GM19438 (cell line): ENCODE results near the gene PRSS33.

ENCODE experiments used
- ATAC-seq: cut with Tn5 transposase; IDR thresholded peaks from one replicate; pipeline ENCODE4 v1.9.1; 2021; ENCODE audit warnings: low read depth; ENCODE audit not compliant: unreplicated experiment

The PRSS33 gene

GRCh38 chr16:2803545-2804195, 16.3 kb upstream of the PRSS33 start:
- no peak for ATAC-seq

GRCh38 chr16:2799859-2800226, 12.5 kb upstream of the PRSS33 start:
- ATAC-seq, result no peak

GRCh38 chr16:2799205-2799858, 12.0 kb upstream of the PRSS33 start:
- ATAC-seq, result no peak

- no peak for ATAC-seq
These were observed 11.4 kb upstream of the PRSS33 start for GRCh38 chr16:2798723-2799204.

- ATAC-seq, result no peak
These were observed 8.2 kb upstream of the PRSS33 start for GRCh38 chr16:2795395-2796143.

- ATAC-seq, result no peak
These were observed 5.6 kb upstream of the PRSS33 start for GRCh38 chr16:2792940-2793339.

- no peak for ATAC-seq
These were observed 3.8 kb upstream of the PRSS33 start for GRCh38 chr16:2791174-2791573.

GRCh38 chr16:2790631-2791030, 3.3 kb upstream of the PRSS33 start:
- ATAC-seq, result no peak

- ATAC-seq, result no peak
These were observed 601 bp upstream of the PRSS33 start for GRCh38 chr16:2787961-2788360.

- no peak for ATAC-seq
These were observed 571 bp downstream of the PRSS33 start for GRCh38 chr16:2786826-2787151.

GRCh38 chr16:2786061-2786825, 1.1 kb downstream of the PRSS33 start:
- ATAC-seq, result no peak

GRCh38 chr16:2785101-2785991, 2.0 kb downstream of the PRSS33 start:
- no peak for ATAC-seq

- no peak for ATAC-seq
These were observed 2.8 kb downstream of the PRSS33 start for GRCh38 chr16:2784358-2785100.

GRCh38 chr16:2783581-2784357, 3.6 kb downstream of the PRSS33 start:
- no peak for ATAC-seq

- ATAC-seq, result no peak
These were observed 4.6 kb downstream of the PRSS33 start for GRCh38 chr16:2782583-2783351.

GRCh38 chr16:2779978-2780898, 7.1 kb downstream of the PRSS33 start:
- ATAC-seq, result no peak
